Endothelial cell of hepatic sinusoid (primary cell): ENCODE data around the gene UBTD2.
"Not testable (repeated sequence)": the region's sequence is repeated elsewhere in the genome, so short reads cannot be mapped to it uniquely, and the experiment has no call there.

ENCODE experiments used
- in situ Hi-C: cut with HindIII; loops from 2 replicates; pipeline ENCODE4 v1.10.0; 2017; ENCODE audit warnings: low sequenced_read_pairs

Gene UBTD2

GRCh38 chr5:172199446-172199845 is 84.1 kb downstream of the UBTD2 start:
- in situ Hi-C loops, result no loop called here

- in situ Hi-C loops, result not testable (repeated sequence)
Measured at GRCh38 chr5:172197775-172198174, 85.8 kb downstream of the UBTD2 start.

- in situ Hi-C loops, result no loop called here
Measured at GRCh38 chr5:172194985-172195774, 88.4 kb downstream of the UBTD2 start.

- in situ Hi-C loops, result no loop called here
Measured at GRCh38 chr5:172193872-172194271, 89.7 kb downstream of the UBTD2 start, which contains the start of gene EFCAB9. TSS of gene EFCAB9 (plus strand) at chr5:172194172. CDS start at chr5:172194173, 1 bp downstream.

- in situ Hi-C loops, result no loop called here
Measured at GRCh38 chr5:172189693-172190296, 93.8 kb downstream of the UBTD2 start.

- in situ Hi-C loops, result no loop called here
Measured at GRCh38 chr5:172188893-172189692, 94.5 kb downstream of the UBTD2 start.

GRCh38 chr5:172188033-172188892 is 95.3 kb downstream of the UBTD2 start, which contains the start of gene STK10:
TSS of gene STK10 (minus strand) at chr5:172188224. CDS start at chr5:172188042, 182 bp downstream.
- in situ Hi-C loops, result no loop called here

GRCh38 chr5:172187118-172188032 is 96.2 kb downstream of the UBTD2 start:
- in situ Hi-C loops, result no loop called here

- in situ Hi-C loops, result no loop called here
Measured at GRCh38 chr5:172186114-172186695, 97.4 kb downstream of the UBTD2 start.

- in situ Hi-C loops, result no loop called here
Measured at GRCh38 chr5:172185096-172185461, 98.5 kb downstream of the UBTD2 start.

- in situ Hi-C loops, result no loop called here
Measured at GRCh38 chr5:172183881-172184280, 99.7 kb downstream of the UBTD2 start.

GRCh38 chr5:172182291-172182690 is 101.3 kb downstream of the UBTD2 start:
- in situ Hi-C loops, result no loop called here

- in situ Hi-C loops, result no loop called here
Measured at GRCh38 chr5:172180936-172181335, 102.6 kb downstream of the UBTD2 start.

GRCh38 chr5:172178991-172179989 is 104.3 kb downstream of the UBTD2 start:
- in situ Hi-C loops, result loop anchor here (5.0 kb wide), 4 partner anchors 48 to 97 kb away; no protein-coding TSS in a partner anchor

- in situ Hi-C loops, result loop anchor here (5.0 kb wide), 4 partner anchors 49 to 96 kb away; no protein-coding TSS in a partner anchor
Measured at GRCh38 chr5:172178301-172178987, 105.1 kb downstream of the UBTD2 start.

- in situ Hi-C loops, result loop anchor here (5.0 kb wide), 4 partner anchors 50 to 95 kb away; no protein-coding TSS in a partner anchor
Measured at GRCh38 chr5:172177176-172177575, 106.4 kb downstream of the UBTD2 start.

- in situ Hi-C loops, result loop anchor here (5.0 kb wide), 4 partner anchors 48 to 97 kb away; no protein-coding TSS in a partner anchor
Measured at GRCh38 chr5:172175263-172175719, 108.3 kb downstream of the UBTD2 start.
